ENCODE data around the gene IFFO2. TPM values are rescaled to one million over a fixed set of nuclear protein-coding genes. Genes with fewer than 3 reads are reported as not detected.

The IFFO2 gene
- total RNA-seq, 1 experiment from 2014 or later: 18.7 TPM

DNA sequence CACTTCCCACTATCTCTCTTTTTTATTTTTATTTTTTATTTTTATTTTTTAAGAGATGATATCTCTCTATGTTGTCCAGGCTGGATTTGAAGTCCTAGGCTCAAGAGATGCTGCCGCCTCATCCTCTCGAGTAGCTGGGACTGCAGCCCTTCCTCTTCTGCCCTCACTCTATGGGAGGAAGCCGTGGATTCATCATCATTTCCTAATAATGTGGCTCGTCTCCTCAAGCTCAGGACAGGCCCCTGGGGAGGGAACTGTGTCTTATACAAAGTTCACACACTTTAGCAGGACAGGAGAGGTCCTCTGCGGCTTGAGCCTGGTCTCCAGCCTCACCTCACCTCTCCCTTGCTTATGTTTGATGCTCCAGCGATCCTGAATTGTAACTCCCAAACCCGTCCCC, 16.5 kb upstream of the IFFO2 start:
- H3K36me3 Mint-ChIP-seq (ENCODE audit: insufficient read depth, unreplicated experiment): no peaks in the 10 kb centered on the region
- H3K4me1 Mint-ChIP-seq (ENCODE audit: low read depth, unreplicated experiment): no peaks in the 10 kb centered on the region
- no peaks in the 10 kb centered on the region for H3K9me3 Mint-ChIP-seq (ENCODE audit: unreplicated experiment)
- Histone ChIP-seq H3K36me3 (ENCODE audit: control insufficient read depth, insufficient read depth, low read length) (no peaks in the 10 kb centered on the region), H3K27me3 (replicated peaks; ENCODE audit: control insufficient read depth, insufficient read depth, low read length) (no peaks in the 10 kb centered on the region), H3K4me3 (ENCODE audit: low read depth, low read length) (no peak overlapping the region), H3K4me1 (no peaks in the 10 kb centered on the region), H3K9me3 (no peaks in the 10 kb centered on the region)
- BruUV-seq (replicated peaks): no TSS peak
- POLR2A ChIA-PET: no interaction called here
- CTCF ChIA-PET: interaction anchor here (0.6 to 1.3 kb wide), 3 partner anchors 60 to 89 kb away, joined by 3 to 7 read pairs (median 3); no protein-coding TSS in a partner anchor
- no peak overlapping the region for H3K27ac Mint-ChIP-seq (ENCODE audit: unreplicated experiment)
- no peak overlapping the region for H3K4me3 Mint-ChIP-seq (ENCODE audit: unreplicated experiment)
- intact Hi-C loops (cut with micrococcal nuclease; ENCODE audit: unreplicated experiment): no loop called here
- no peak for DNase-seq
- TF ChIP-seq, protein P1, sequence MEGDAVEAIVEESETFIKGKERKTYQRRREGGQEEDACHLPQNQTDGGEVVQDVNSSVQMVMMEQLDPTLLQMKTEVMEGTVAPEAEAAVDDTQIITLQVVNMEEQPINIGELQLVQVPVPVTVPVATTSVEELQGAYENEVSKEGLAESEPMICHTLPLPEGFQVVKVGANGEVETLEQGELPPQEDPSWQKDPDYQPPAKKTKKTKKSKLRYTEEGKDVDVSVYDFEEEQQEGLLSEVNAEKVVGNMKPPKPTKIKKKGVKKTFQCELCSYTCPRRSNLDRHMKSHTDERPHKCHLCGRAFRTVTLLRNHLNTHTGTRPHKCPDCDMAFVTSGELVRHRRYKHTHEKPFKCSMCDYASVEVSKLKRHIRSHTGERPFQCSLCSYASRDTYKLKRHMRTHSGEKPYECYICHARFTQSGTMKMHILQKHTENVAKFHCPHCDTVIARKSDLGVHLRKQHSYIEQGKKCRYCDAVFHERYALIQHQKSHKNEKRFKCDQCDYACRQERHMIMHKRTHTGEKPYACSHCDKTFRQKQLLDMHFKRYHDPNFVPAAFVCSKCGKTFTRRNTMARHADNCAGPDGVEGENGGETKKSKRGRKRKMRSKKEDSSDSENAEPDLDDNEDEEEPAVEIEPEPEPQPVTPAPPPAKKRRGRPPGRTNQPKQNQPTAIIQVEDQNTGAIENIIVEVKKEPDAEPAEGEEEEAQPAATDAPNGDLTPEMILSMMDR (IDR thresholded peaks at IDR 0.05; ENCODE audit: insufficient read depth in 1 of 2, low read depth in 1 of 2, low read length in 1 of 2, severe bottlenecking in 1 of 2, unreplicated experiment in 1 of 2): no peak
- no peaks in the 10 kb centered on the region for H3K27me3 Mint-ChIP-seq (ENCODE audit: insufficient read depth, unreplicated experiment)

DNA sequence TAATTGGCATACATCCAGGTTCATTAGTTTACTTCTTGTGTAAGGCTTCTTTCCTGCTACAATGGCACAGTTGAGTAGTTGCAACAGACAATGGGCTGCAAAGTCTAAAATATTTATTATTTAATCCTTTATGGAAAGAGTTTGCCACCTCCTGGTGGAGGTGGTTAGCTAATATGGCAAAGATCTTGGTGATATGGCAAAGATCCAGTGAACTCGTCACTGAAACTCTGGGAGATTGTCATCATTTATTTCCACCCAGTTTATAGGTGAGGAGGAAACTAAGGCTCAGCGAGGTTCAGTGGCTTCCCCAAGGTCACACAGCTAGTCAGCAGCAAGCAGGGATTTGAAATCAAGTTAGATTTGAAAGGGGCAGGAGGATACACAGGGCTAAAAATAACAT, 16.1 kb upstream of the IFFO2 start:
- no peaks in the 10 kb centered on the region for H3K36me3 Mint-ChIP-seq (ENCODE audit: insufficient read depth, unreplicated experiment)
- no peaks in the 10 kb centered on the region for H3K9me3 Mint-ChIP-seq (ENCODE audit: unreplicated experiment)
- ChIA-PET CTCF (interaction anchor here (0.6 to 1.3 kb wide), 3 partner anchors 59 to 89 kb away, joined by 3 to 7 read pairs (median 3); no protein-coding TSS in a partner anchor), POLR2A (no interaction called here)
- Histone ChIP-seq H3K36me3 (ENCODE audit: control insufficient read depth, insufficient read depth, low read length) (no peaks in the 10 kb centered on the region), H3K4me1 (no peaks in the 10 kb centered on the region), H3K27me3 (replicated peaks; ENCODE audit: control insufficient read depth, insufficient read depth, low read length) (no peaks in the 10 kb centered on the region), H3K9me3 (no peaks in the 10 kb centered on the region), H3K4me3 (ENCODE audit: low read depth, low read length) (no peak overlapping the region)
- TF ChIP-seq, protein P1 (IDR thresholded peaks at IDR 0.05; ENCODE audit: insufficient read depth in 1 of 2, low read depth in 1 of 2, low read length in 1 of 2, severe bottlenecking in 1 of 2, unreplicated experiment in 1 of 2): peak in 1 of 2 experiments; percentile 17
- DNase-seq: no peak
- no peak overlapping the region for H3K27ac Mint-ChIP-seq (ENCODE audit: unreplicated experiment)
- H3K4me1 Mint-ChIP-seq (ENCODE audit: low read depth, unreplicated experiment): no peaks in the 10 kb centered on the region
- intact Hi-C loops (cut with micrococcal nuclease; ENCODE audit: unreplicated experiment): no loop called here
- BruUV-seq (replicated peaks): no TSS peak
- no peaks in the 10 kb centered on the region for H3K27me3 Mint-ChIP-seq (ENCODE audit: insufficient read depth, unreplicated experiment)
- H3K4me3 Mint-ChIP-seq (ENCODE audit: unreplicated experiment): no peak overlapping the region

DNA sequence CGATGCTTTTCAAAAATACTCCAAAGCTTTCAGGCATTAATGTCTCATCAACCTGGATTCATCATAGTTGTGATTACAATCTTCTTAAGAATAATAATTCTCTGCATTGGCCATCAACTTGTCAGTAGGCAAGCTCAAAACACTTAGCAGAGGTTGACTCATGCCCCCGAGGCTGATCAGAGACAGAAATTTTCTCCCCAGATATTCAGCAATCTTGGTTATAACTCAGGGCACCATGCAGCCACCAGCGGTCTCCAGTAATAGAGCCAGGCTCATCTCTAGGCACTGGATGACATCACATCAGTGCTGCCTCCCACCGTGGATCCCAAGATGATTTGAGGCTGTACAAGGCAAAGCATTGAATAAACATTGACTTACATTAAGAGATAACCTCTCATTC, 14.3 kb upstream of the IFFO2 start:
- CTCF ChIA-PET: no interaction called here
- H3K4me1 ChIP-seq: peaks cover 7% of the 10 kb centered on the region
- H3K27ac Mint-ChIP-seq (ENCODE audit: unreplicated experiment): no peak overlapping the region
- H3K4me3 ChIP-seq (ENCODE audit: low read depth, low read length): no peak overlapping the region
- no peak for DNase-seq
- no peaks in the 10 kb centered on the region for H3K36me3 Mint-ChIP-seq (ENCODE audit: insufficient read depth, unreplicated experiment)
- H3K36me3 ChIP-seq (ENCODE audit: control insufficient read depth, insufficient read depth, low read length): no peaks in the 10 kb centered on the region
- intact Hi-C loops (cut with micrococcal nuclease; ENCODE audit: unreplicated experiment): no loop called here
- no peak overlapping the region for H3K4me3 Mint-ChIP-seq (ENCODE audit: unreplicated experiment)
- H3K27me3 ChIP-seq (replicated peaks; ENCODE audit: control insufficient read depth, insufficient read depth, low read length): no peaks in the 10 kb centered on the region
- no peaks in the 10 kb centered on the region for H3K9me3 Mint-ChIP-seq (ENCODE audit: unreplicated experiment)
- BruUV-seq (replicated peaks): no TSS peak
- TF ChIP-seq, protein P1 (IDR thresholded peaks at IDR 0.05; ENCODE audit: insufficient read depth in 1 of 2, low read depth in 1 of 2, low read length in 1 of 2, severe bottlenecking in 1 of 2, unreplicated experiment in 1 of 2): no peak
- no peaks in the 10 kb centered on the region for H3K4me1 Mint-ChIP-seq (ENCODE audit: low read depth, unreplicated experiment)
- H3K9me3 ChIP-seq: no peaks in the 10 kb centered on the region
- POLR2A ChIA-PET: no interaction called here
- H3K27me3 Mint-ChIP-seq (ENCODE audit: insufficient read depth, unreplicated experiment): no peaks in the 10 kb centered on the region
